H4 (cell line): ENCODE results near the gene RNF13. TPM values are rescaled to one million over a fixed set of nuclear protein-coding genes. Genes with fewer than 3 reads are reported as not detected.
"Not testable (repeated sequence)": the region's sequence is repeated elsewhere in the genome, so short reads cannot be mapped to it uniquely, and the experiment has no call there.

ENCODE experiments used
- DNase-seq: peaks from one replicate; pipeline ENCODE4 v3.0.0-alpha.2; 2015; ENCODE audit warnings: low spot score
- total RNA-seq: library from RNA; depleted of rRNA; stranded (reverse); fragments of >200 nt; shearing (Covaris generic); gene quantifications from 2 replicates; pipeline ENCODE4 v1.2.3, GENCODE V29; 2014

Gene RNF13
- total RNA-seq, 1 experiment from 2014 or later = 72.7 TPM

GRCh38 chr3:149955449-149955848, 142.4 kb downstream of the RNF13 start:
- DNase-seq = no peak

- DNase-seq = no peak
These were observed 144.5 kb downstream of the RNF13 start for GRCh38 chr3:149957361-149958125.

GRCh38 chr3:149958171-149958796, 145.3 kb downstream of the RNF13 start:
- DNase-seq = no peak

GRCh38 chr3:149959443-149959842, 146.4 kb downstream of the RNF13 start:
- DNase-seq = no peak

- DNase-seq = no peak
These were observed 150.5 kb downstream of the RNF13 start for GRCh38 chr3:149963485-149963884.

GRCh38 chr3:149964291-149964690, 151.3 kb downstream of the RNF13 start:
- DNase-seq = no peak

DNA sequence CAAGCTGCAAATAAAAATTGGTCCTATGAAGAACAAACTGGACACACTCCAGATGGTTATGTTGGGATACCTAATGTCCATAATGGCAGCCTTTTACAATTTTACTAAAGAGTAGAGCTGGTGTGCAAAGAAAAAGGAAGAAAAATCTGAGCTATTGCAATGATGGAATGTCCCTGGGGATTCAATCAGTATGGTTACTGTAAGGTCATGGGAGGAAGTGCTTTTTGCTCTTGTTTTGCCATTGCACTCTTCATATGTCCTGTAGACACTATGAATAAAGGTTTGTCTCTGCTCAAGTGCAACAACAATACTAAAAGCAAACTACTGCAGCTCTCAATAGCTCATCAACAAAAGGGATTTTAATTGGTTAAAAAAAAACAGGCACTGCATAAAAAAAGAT, 152.3 kb downstream of the RNF13 start:
- DNase-seq = no peak

DNA sequence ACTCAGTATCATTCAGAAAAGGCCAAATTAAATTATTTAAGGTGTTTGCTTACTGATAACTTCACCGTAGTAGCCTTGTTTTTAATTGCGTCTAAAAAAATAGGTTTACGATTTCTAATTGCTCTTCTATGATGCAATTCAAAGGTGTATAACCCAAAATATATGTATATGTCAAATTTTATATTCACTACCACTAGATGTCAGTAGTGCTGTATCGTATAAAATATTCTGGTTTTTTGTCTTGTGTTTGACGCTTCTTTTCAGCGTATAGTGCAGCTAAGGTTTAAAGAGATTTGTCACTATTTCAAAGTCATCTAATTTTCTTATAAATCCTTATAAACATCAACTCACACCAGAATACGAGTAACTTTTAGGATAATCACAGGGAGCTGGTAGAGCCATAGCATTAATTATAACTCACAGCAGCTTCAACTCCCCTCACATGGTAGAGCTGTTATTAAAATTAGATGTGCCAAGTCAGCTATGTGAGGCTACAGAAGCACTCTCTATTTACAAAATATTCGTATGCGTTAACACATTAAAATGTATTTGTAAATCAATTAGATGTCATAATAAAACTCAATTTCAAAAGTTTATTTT, 154.2 kb downstream of the RNF13 start:
- DNase-seq = peak; percentile 56

DNA sequence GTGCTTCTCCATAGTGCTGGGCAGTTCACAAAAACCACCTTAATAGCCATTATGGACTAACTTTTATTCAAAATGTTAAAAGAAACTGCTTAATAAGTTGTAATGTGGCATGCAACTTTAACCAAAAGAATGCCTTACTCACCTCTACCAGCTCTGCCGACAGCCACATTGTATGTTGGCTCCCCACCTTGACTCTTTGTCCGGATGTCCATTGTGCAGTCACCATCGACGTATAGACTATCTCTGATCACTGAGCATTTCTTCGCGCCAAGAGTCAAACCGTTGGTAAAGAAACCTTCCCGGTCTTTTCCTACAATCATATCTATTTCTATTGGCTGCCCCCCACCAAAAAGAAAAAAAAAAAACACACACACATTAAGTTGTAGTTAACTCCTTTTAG, 155.2 kb downstream of the RNF13 start:
- DNase-seq = peak; percentile 47

GRCh38 chr3:149969110-149969939, 156.3 kb downstream of the RNF13 start:
- DNase-seq = peak; percentile 88

- peak; percentile 78 for DNase-seq
These were observed 157.1 kb downstream of the RNF13 start for GRCh38 chr3:149969940-149970715.

DNA sequence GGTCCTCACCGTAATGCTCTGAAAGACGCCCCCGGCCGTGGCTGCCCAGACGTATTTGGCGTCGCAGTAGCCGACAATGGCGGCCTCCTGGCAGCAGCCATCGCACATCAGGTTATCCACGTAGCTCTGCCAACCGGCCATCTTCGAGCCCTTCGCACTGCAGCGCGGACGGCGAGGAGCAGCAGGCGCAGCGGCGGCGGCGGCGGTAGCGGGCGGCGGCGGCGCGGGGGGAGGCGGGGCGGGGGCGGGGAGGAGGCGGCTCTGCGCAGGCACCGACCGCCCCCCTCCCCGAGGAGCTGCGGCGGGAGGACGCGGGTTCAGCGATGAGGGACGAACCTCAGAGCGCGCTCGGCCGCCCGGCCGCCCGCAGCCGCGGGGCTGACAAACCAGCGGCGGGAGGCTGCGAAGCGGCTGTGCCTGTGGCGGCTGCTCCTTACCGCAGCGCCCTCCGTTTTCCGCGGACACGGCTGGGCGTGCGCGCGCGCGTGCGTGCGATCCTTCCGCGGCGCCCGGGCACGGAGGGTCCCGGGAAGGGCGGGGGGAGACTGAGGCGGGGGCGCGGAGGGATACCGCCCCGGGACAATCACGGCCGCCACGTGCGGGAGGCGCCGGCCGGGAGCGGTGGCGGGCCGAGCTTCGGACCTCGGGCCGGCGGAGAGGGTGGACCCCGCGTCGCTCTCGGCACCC, 157.8 kb downstream of the RNF13 start, which contains the start of gene PFN2:
PFN2 (minus strand) TSS at position 180 of the 687 bp plus-strand sequence; CDS start at position 141, 39 bp downstream.
- DNase-seq = peak; percentile 76

DNA sequence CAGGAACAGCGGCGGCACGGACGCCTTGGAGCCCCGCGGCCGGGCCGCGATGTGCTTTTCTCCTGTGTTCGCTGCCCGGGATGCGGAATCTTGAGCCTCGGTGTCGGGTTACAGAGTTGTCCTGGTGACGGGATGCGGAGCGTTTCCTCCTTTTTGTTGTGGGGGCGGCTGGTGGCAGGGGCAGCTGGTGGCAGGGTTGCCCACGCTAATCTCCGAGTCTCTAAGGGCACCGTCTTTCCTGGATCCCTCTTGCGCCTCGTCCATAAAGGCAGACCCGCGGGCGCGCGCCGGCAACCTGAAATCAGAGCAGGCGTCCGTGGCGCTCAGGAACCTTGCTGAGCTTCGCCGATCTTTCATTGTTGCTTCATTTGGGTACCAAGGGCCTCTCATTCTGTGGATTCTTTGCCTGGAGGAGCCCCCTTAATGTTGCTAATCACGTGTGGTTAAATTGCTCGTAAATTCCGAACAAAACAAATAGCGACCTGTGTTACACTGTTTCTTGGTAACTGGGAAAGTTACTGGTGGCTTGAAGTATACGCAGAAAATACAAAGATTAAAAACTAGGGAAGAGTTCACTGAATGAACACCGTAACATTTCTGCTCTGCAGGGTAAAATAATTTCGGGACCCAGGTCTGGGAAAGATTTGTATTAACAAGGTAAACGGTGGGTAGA, 158.5 kb downstream of the RNF13 start:
- peak; percentile 76 for DNase-seq

DNA sequence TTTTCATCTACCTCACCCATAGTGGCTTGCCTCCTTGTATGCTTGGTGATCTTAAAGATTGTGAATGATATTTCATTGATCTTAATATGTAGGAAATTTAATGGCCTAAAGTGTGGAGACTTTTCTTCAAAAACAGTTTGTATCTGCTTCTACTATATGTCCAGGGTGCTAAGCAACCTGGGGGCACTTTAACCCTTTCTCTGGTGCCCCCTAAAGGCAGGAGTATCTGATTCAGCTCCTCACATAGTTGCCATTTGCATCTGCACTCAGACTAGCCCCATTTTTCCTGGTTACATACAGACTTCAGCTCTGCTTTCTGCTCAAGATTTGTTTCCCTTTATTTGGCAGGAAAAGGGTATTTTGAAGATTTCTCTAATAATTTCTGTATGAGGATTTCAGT, 162.9 kb downstream of the RNF13 start:
- no peak for DNase-seq

GRCh38 chr3:149977386-149977785, 164.4 kb downstream of the RNF13 start:
- no peak for DNase-seq

DNA sequence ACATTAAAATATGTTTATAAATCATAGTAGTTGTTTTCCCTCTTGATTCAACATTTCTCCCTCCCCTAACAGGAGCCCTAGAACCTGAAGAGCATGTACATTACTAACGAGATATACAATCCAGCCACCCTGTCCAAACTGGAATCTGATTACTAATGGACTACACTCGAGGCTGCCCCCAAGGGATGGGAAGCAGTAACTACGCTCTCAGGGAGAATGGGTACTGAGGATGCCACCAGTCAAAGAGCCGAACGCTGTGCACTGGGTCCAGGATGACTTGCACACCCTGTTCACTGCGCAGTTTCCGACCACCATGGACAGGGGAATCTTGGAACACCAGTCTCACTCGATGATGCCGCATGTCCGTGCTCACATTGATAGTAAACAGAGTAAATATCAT, 169.0 kb downstream of the RNF13 start:
- DNase-seq = not testable (repeated sequence)

DNA sequence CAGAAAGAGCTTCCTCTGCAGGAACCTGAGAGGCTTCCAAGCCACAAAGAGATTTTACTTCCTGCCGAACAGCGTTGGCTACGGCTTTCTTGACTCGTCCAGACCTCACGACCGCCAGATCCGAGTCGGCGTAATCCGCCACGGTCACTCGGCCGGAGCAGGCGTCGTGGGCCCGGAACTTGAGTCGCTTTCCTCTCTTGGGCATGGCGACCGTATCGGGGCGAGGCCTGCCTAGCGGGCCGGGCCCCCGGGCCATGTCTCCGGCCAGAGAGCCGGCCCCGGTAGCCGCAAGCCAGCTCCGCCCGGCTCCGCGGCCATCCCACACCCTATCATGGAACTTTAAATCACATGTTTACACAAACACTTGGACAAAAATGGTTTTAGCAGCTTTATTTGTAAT, 170.0 kb downstream of the RNF13 start:
- not testable (repeated sequence) for DNase-seq

DNA sequence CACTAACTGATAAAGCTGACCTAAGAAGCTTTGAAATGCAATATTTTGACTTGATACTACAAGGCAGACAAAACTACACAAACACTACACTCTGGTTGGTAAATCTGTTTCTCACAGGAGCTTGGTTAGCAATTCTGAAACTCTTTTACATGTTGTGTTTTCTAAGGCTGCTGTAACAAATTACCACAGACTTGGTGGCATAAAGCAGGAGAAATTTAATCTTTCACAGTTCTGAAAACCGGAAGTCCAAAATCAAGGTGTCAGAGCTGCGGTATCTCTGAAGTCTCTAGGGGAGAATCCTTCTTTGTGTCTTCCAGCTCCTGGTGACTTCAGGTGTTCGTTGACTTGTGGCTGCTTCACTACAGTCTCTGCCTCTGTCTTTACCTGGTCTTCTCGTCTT, 170.6 kb downstream of the RNF13 start:
- DNase-seq = no peak

DNA sequence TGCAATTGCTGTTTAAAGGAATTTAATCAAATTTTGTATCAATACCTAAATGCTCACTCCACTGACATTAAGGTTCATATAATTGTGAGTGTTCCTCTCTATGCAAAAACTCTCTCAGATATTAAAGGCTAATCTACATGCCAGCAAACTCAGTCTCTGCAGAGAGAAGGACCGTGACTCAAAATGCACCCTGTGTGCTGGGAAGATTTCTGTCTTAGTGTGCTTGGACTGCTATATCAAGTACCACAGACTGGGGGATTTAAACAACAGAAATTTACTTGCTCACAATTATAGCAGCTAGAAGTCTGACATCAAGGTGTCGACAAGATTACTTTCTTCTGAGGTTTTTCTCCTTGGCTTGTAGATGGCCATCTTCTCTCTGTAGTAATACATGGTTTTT, 176.3 kb downstream of the RNF13 start:
- no peak for DNase-seq

- no peak for DNase-seq
These were observed 177.5 kb downstream of the RNF13 start for GRCh38 chr3:149990423-149990948.
